Activated CD4-positive, alpha-beta T cell treated with anti-CD3 and anti-CD28 coated beads, Interleukin-2, Interleukin-4, amounts not matched to agents 100 ng/mL and 50 ng/mL, durations not matched to agents 16 hours and 8 hours (primary cell): ENCODE data around the gene PACRG.
A peak's percentile ranks its signal among the peaks of the same experiment; 100 is the strongest.

Experiments used
- DNase-seq: peaks from one replicate; pipeline ENCODE4 v3.0.0-alpha.2; 2020; ENCODE audit warnings: low spot score

The PACRG gene

GRCh38 chr6:162866656-162867055 lies 138.9 kb downstream of the PACRG start:
- no peak for DNase-seq

- DNase-seq = no peak
Measured at GRCh38 chr6:162868397-162868796, 140.6 kb downstream of the PACRG start.

- no peak for DNase-seq
Measured at GRCh38 chr6:162871966-162872365, 144.2 kb downstream of the PACRG start.

GRCh38 chr6:162873537-162873936 lies 145.8 kb downstream of the PACRG start:
- no peak for DNase-seq

GRCh38 chr6:162875070-162875469 lies 147.3 kb downstream of the PACRG start:
- no peak for DNase-seq

GRCh38 chr6:162882801-162883481 lies 155.2 kb downstream of the PACRG start:
- DNase-seq = no peak

- DNase-seq = no peak
Measured at GRCh38 chr6:162887981-162888689, 160.4 kb downstream of the PACRG start.

- DNase-seq = no peak
Measured at GRCh38 chr6:162889303-162889702, 161.5 kb downstream of the PACRG start.

GRCh38 chr6:162898011-162898410 lies 170.2 kb downstream of the PACRG start:
- DNase-seq = no peak

GRCh38 chr6:162899148-162899547 lies 171.4 kb downstream of the PACRG start:
- no peak for DNase-seq

- no peak for DNase-seq
Measured at GRCh38 chr6:162900503-162900902, 172.7 kb downstream of the PACRG start.

- DNase-seq = no peak
Measured at GRCh38 chr6:162904069-162904663, 176.4 kb downstream of the PACRG start.

- DNase-seq = no peak
Measured at GRCh38 chr6:162906479-162906878, 178.7 kb downstream of the PACRG start.

GRCh38 chr6:162907876-162908481 lies 180.2 kb downstream of the PACRG start:
- peak; percentile 9 for DNase-seq

- DNase-seq = no peak
Measured at GRCh38 chr6:162913206-162913605, 185.4 kb downstream of the PACRG start.

GRCh38 chr6:162917506-162917905 lies 189.7 kb downstream of the PACRG start:
- DNase-seq = no peak

- DNase-seq = no peak
Measured at GRCh38 chr6:162921062-162921461, 193.3 kb downstream of the PACRG start.

GRCh38 chr6:162921510-162922040 lies 193.8 kb downstream of the PACRG start:
- DNase-seq = no peak

- DNase-seq = no peak
Measured at GRCh38 chr6:162922563-162923166, 194.9 kb downstream of the PACRG start.

GRCh38 chr6:162934844-162935243 lies 207.1 kb downstream of the PACRG start:
- DNase-seq = no peak

- no peak for DNase-seq
Measured at GRCh38 chr6:162940426-162940825, 212.7 kb downstream of the PACRG start.

- no peak for DNase-seq
Measured at GRCh38 chr6:162941128-162941527, 213.4 kb downstream of the PACRG start.
